Neural cell (in vitro differentiated cells): Measurements from ENCODE around the gene TSHR. TPM values are rescaled to one million over a fixed set of nuclear protein-coding genes. Genes with fewer than 3 reads are reported as not detected.

Source experiments
- H2AFZ ChIP-seq: fragments of 200-600, 300-800 bp; sonication (generic), shearing (Covaris generic); 2 replicates; pipeline ENCODE4 v1.6.0; 2014; ENCODE audit warnings: low read depth, mild to moderate bottlenecking, antibody characterized with exemption, low read length, moderate library complexity
- H3F3A ChIP-seq: fragments of 200-600 bp; shearing (Covaris generic); 2 replicates; pipeline ENCODE4 v1.6.1; 2016; ENCODE audit warnings: mild to moderate bottlenecking, moderate library complexity, mixed read lengths, antibody characterized with exemption, low read length; ENCODE audit not compliant: insufficient read depth, poor library complexity, severe bottlenecking
- H3K27ac ChIP-seq: fragments of 200-600, 300-800 bp; sonication (generic), shearing (Covaris generic); 2 replicates; pipeline ENCODE4 v1.5.1; 2014; ENCODE audit warnings: mild to moderate bottlenecking, low read length, moderate library complexity
- H3K27me3 ChIP-seq: fragments of 300-800, 200-600 bp; sonication (generic), shearing (Covaris generic); 2 replicates; pipeline ENCODE4 v1.6.0; 2014; ENCODE audit warnings: mild to moderate bottlenecking, low read depth, low read length, moderate library complexity; ENCODE audit not compliant: insufficient read depth
- H3K36me3 ChIP-seq: fragments of 300-800, 200-600 bp; sonication (generic), shearing (Covaris generic); 2 replicates; pipeline ENCODE4 v1.5.1; 2014; ENCODE audit warnings: mild to moderate bottlenecking, antibody characterized with exemption, low read length, moderate library complexity; ENCODE audit not compliant: insufficient read depth
- H3K4me2 ChIP-seq: fragments of 300-800, 200-600 bp; sonication (generic), shearing (Covaris generic); 2 replicates; pipeline ENCODE4 v1.6.0; 2014; ENCODE audit warnings: mild to moderate bottlenecking, low read length
- H3K4me3 ChIP-seq: fragments of 300-800, 200-600 bp; sonication (generic), shearing (Covaris generic); 2 replicates; pipeline ENCODE4 v1.5.1; 2014; ENCODE audit warnings: mild to moderate bottlenecking, low read length, moderate library complexity
- H3K79me2 ChIP-seq: fragments of 200-600 bp; shearing (Covaris generic); replicated peaks from 2 replicates; pipeline ENCODE4 v1.6.0; 2014; ENCODE audit warnings: mild to moderate bottlenecking, low read length, moderate library complexity; ENCODE audit not compliant: insufficient read depth
- H3K9ac ChIP-seq: fragments of 300-800, 200-600 bp; sonication (generic), shearing (Covaris generic); 2 replicates; pipeline ENCODE4 v1.6.1; 2016; ENCODE audit warnings: mild to moderate bottlenecking, low read length, mixed read lengths
- H3K9me2 ChIP-seq: fragments of 200-600 bp; shearing (Covaris generic); 2 replicates; pipeline ENCODE4 v1.6.1; 2016; ENCODE audit warnings: mild to moderate bottlenecking, low read length, mixed read lengths; ENCODE audit not compliant: insufficient read depth
- H3K9me3 ChIP-seq: fragments of 200-600, 300-800 bp; sonication (generic), shearing (Covaris generic); 2 replicates; pipeline ENCODE4 v1.6.1; 2016; ENCODE audit warnings: mild to moderate bottlenecking, mixed run types, low read length, moderate library complexity, mixed read lengths
- H4K20me1 ChIP-seq: fragments of 200-600 bp; shearing (Covaris generic); 2 replicates; pipeline ENCODE4 v1.6.1; 2016; ENCODE audit warnings: mild to moderate bottlenecking, mixed run types; ENCODE audit not compliant: insufficient read depth
- CTCF ChIP-seq: fragments of 450-650 bp; IDR thresholded peaks from 2 replicates; pipeline ENCODE4 v1.5.1; 2014; ENCODE audit warnings: antibody characterized with exemption, mild to moderate bottlenecking, moderate library complexity; ENCODE audit not compliant: poor library complexity, severe bottlenecking
- EP300 ChIP-seq: fragments of 450-650 bp; conservative IDR thresholded peaks from 2 replicates; pipeline ENCODE4 v1.6.1; 2014; ENCODE audit warnings: antibody characterized with exemption, mild to moderate bottlenecking, moderate library complexity; ENCODE audit not compliant: poor library complexity, severe bottlenecking
- EZH2 ChIP-seq: fragments of 200-600, 300-800 bp; shearing (Covaris generic), sonication (generic); IDR thresholded peaks from 2 replicates; pipeline ENCODE4 v1.6.1; 2014; ENCODE audit warnings: antibody characterized with exemption, low read length, borderline replicate concordance, mild to moderate bottlenecking; ENCODE audit not compliant: insufficient read depth, poor library complexity, severe bottlenecking
- MXI1 ChIP-seq: fragments of 450-650 bp; conservative IDR thresholded peaks from 2 replicates; pipeline ENCODE4 v1.6.1; 2014; ENCODE audit warnings: antibody characterized with exemption, mild to moderate bottlenecking; ENCODE audit not compliant: poor library complexity, severe bottlenecking
- POLR2AphosphoS5 ChIP-seq: IDR thresholded peaks from 2 replicates; pipeline ENCODE4 v1.6.1; 2012
- RAD21 ChIP-seq: fragments of 450-650 bp; conservative IDR thresholded peaks from 2 replicates; pipeline ENCODE4 v1.6.1; 2014; ENCODE audit warnings: antibody characterized with exemption, mild to moderate bottlenecking, moderate library complexity
- SMC3 ChIP-seq: fragments of 450-650 bp; conservative IDR thresholded peaks from 2 replicates; pipeline ENCODE4 v1.6.1; 2014; ENCODE audit warnings: antibody characterized with exemption, mild to moderate bottlenecking, moderate library complexity; ENCODE audit not compliant: poor library complexity
- TAF1 ChIP-seq: IDR thresholded peaks from 2 replicates; pipeline ENCODE4 v1.6.1; 2012; ENCODE audit warnings: low read depth
- polyA plus RNA-seq: library from polyadenylated mRNA; depleted of rRNA; stranded (reverse); fragments of >200 nt; gene quantifications from 2 replicates; pipeline ENCODE4 v1.2.3, GENCODE V29; 2014
- TF ChIP-seq, protein P1 (sequence below): IDR thresholded peaks from 2 replicates; pipeline ENCODE4 v1.6.1; 2012; ENCODE audit warnings: borderline replicate concordance

The TSHR gene
- polyA plus RNA-seq, 1 donor from 2014 or later = not detected

- Histone ChIP-seq H3K9me2 (no peaks in the 10 kb centered on the region), H3K27ac (peak overlapping the region; percentile 78), H3K9ac (peak overlapping the region; percentile 73), H3K9me3 (no peaks in the 10 kb centered on the region), H3K79me2 (no peaks in the 10 kb centered on the region), H4K20me1 (no peaks in the 10 kb centered on the region), H3K4me2 (peak overlapping the region; percentile 59), H2AFZ (peak overlapping the region; percentile 89), H3K36me3 (no peaks in the 10 kb centered on the region), H3F3A (no peaks in the 10 kb centered on the region), H3K27me3 (no peaks in the 10 kb centered on the region), H3K4me3 (peak overlapping the region; percentile 75)
- TF ChIP-seq CTCF (peak; percentile 96), MXI1 (peak; percentile 83), RAD21 (peak; percentile 84), EP300 (no peak), SMC3 (peak; percentile 93), POLR2AphosphoS5 (peak; percentile 59), TAF1 (peak; percentile 49), EZH2 (no peak)
- TF ChIP-seq, protein P1, sequence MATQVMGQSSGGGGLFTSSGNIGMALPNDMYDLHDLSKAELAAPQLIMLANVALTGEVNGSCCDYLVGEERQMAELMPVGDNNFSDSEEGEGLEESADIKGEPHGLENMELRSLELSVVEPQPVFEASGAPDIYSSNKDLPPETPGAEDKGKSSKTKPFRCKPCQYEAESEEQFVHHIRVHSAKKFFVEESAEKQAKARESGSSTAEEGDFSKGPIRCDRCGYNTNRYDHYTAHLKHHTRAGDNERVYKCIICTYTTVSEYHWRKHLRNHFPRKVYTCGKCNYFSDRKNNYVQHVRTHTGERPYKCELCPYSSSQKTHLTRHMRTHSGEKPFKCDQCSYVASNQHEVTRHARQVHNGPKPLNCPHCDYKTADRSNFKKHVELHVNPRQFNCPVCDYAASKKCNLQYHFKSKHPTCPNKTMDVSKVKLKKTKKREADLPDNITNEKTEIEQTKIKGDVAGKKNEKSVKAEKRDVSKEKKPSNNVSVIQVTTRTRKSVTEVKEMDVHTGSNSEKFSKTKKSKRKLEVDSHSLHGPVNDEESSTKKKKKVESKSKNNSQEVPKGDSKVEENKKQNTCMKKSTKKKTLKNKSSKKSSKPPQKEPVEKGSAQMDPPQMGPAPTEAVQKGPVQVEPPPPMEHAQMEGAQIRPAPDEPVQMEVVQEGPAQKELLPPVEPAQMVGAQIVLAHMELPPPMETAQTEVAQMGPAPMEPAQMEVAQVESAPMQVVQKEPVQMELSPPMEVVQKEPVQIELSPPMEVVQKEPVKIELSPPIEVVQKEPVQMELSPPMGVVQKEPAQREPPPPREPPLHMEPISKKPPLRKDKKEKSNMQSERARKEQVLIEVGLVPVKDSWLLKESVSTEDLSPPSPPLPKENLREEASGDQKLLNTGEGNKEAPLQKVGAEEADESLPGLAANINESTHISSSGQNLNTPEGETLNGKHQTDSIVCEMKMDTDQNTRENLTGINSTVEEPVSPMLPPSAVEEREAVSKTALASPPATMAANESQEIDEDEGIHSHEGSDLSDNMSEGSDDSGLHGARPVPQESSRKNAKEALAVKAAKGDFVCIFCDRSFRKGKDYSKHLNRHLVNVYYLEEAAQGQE = peak; percentile 41
Measured at GRCh38 chr14:81170104-81170828, 214.8 kb downstream of the TSHR start.

- Histone ChIP-seq H4K20me1 (no peaks in the 10 kb centered on the region), H3K9ac (no peak overlapping the region), H3K27ac (peak overlapping the region; percentile 78), H3K9me2 (no peaks in the 10 kb centered on the region), H3K4me2 (no peak overlapping the region), H3K79me2 (no peaks in the 10 kb centered on the region), H3K4me3 (peak overlapping the region; percentile 75), H2AFZ (peak overlapping the region; percentile 89), H3K27me3 (no peaks in the 10 kb centered on the region), H3K9me3 (no peaks in the 10 kb centered on the region), H3K36me3 (no peaks in the 10 kb centered on the region), H3F3A (no peaks in the 10 kb centered on the region)
- no peak for TF ChIP-seq EP300
- no peak for TF ChIP-seq SMC3
- no peak for TF ChIP-seq RAD21
- TF ChIP-seq CTCF = no peak
- TF ChIP-seq TAF1 = no peak
Measured at GRCh38 chr14:81170829-81171195, 215.4 kb downstream of the TSHR start.
